Activated naive CD4-positive, alpha-beta T cell (primary cell): Measurements from ENCODE around the gene APOB.

ENCODE experiments used
- DNase-seq, 4 experiments: peaks; one replicate each; lab custom pipeline; 2025; lab: John Stamatoyannopoulos, UW

The APOB gene

DNA sequence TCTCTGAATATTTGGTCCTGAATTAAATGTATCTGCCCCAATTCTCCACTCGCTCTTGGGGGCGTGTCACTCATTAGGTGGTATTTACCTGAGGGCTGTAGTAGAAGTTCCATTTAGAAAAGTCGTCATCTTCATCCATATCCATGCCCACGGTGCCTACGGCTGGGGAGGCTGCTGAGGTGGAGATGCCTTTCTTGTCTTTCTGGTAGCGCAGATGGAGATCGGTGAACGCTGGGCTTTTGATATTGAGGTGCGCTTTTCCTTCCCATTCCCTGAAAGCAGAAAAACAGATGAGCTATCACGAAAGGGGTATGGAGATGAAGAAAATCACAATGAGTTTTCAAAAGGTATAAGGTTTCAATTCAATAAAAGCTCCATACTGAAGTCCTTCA is 39.7 kb downstream of the APOB start:
- no peak for DNase-seq

DNA sequence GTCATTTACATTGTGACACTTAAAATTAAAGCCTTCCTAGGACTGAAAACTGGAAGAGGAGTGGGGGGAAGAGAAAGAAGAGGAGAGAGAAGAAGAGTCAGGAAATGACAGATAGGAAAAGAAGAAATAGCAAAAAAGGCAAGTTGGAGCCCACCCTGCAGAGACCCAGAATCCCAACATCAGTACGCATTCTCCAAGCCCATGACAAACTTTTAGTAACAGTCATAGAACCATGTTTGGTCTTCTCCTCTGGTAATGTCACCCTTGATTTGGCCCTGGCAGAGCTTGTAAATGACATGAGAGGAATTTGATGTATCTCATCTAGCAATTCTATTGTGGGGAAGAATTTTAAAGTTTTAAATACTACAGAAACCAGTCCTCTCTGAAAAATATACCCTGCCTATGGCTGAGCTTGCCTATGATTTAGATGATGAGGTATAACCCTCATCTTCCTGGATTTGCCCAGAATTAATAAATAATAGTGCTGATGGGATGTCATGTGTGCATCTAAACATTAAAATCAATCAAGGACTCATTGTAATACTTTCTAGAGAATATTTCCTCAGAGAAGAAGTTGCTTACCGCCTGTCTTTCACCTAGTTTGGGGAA is 40.2 kb downstream of the APOB start:
- no peak for DNase-seq

GRCh38 chr2:21002814-21003192 is 41.1 kb downstream of the APOB start:
- DNase-seq, result no peak

- DNase-seq, result no peak
These were observed 41.7 kb downstream of the APOB start for GRCh38 chr2:21001988-21002813.

DNA sequence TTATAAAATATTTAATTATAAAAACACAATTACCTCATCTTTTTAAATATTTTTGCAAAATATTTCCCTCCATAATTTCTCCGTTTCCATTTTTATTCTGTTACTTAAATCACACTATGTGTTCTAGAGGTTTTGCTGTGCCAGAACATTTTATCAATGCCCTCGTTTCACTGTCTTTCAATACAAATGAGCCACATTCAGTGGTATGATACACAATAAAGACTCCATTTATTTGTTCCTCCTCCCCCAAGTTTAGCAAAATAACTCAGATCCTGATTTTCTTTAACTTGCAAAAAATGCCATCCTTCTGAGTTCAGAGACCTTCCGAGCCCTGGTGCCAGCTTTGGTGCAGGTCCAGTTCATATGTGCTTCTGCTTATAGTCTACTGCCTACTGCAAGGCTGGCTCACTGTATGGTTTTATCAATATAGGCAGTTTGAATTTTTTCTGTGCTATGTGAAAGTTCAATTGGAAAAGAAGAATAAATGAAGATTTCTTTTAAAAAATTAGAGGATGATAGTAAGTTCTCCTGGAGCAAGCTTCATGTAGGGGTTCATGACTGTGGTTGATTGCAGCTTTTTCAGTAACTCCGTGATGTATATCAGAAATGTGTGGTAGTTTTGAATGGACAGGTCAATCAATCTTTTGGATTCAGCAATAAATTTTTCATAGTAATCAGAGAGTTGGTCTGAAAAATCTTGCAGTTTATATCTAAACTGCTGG is 42.5 kb downstream of the APOB start:
- no peak for DNase-seq

- DNase-seq, result no peak
These were observed 43.8 kb downstream of the APOB start for GRCh38 chr2:20999906-21000645.

- DNase-seq, result no peak
These were observed 44.6 kb downstream of the APOB start for GRCh38 chr2:20998972-20999905.

GRCh38 chr2:20997953-20998722 is 45.7 kb downstream of the APOB start:
- DNase-seq, result no peak

DNA sequence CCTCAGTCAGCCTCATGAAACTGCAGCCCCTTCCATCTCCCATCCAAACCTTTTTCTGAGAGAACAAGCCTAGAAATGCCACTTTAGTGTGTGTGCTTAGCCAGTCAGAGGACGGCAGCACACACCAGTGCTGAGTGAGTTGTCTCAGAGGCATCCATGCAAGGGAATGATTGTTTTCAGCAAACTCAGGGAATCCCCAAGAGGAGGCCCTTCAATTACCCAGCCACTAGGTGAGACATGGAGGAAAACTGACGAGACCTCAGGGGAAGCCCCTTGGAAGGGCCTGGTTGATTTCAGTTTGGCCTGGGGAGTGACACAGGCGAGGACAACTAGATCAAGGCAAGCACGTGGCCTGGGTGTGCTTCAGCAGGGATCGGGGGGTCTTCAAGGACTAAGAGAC is 49.7 kb downstream of the APOB start:
- DNase-seq, result no peak

DNA sequence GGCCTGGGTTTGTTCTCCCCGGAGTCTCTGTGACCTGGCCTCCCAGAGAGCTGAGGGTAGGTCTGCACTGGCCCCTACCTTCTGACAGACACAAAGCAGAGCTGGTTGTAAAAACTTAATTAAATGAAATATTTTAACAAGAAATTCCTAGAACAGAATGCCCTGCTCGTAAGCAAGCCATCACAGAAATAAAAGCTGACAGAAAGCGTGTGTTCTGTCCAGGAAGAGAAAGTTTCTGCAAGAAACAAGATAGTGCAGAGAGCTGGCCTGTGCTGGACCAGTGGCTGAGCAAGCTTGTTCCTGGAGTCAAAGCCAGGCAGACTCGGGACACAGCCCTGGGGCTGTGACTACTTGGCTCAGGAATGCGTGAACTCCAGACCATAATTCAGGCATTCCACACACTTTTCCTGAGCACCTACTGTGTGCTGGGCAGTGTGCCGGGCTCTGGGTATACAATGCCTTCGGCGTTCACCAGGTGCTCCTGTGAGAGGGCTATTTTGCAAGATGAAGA is 51.6 kb downstream of the APOB start:
- no peak for DNase-seq

DNA sequence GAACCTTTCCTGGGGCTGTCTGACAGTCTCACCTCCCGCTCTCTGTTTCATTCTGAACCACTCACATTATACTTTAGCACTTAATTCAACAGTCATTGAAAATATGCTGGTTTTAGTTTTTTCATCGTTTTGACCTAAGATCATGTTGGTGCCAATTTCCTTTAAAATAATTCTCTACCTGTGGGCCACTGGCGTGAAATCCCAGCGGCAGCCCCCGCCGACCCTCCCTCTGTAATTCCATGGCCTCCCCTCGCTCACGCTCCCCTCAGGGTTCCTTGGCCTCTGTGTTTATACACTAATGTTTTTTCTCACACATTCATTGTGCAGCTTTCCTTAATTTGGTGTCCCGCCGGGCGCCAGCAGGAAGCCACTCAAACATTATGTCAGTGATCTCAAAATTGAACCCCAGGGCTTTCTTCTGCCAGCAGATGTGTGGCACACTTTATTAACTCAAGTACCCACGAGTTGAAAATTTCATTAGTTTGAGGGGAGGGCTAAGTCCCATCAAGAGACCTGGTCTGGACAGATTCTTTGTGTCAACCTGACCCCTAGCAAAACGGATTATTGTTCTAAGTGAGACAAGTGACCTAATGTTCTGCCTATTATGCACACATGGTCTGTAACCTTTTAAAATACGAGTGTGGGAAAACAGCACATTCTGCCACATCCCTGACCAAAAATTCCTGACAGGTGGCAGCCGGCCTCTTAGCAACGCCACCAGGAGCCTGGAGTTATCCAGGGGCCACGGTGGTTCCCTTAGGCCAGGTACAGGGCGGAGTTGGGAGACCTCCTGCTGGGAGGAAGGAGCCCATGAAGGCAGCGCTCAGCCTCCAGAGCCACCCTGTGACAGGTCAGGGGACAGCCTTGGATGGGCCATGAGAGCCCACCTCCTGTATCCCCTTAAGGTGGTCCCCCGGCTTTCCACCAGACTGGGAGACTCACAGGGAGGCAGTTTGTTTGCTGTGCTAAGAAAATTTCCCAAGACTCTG is 53.1 kb downstream of the APOB start:
- no peak for DNase-seq

- no peak for DNase-seq
These were observed 54.5 kb downstream of the APOB start for GRCh38 chr2:20989404-20989803.

DNA sequence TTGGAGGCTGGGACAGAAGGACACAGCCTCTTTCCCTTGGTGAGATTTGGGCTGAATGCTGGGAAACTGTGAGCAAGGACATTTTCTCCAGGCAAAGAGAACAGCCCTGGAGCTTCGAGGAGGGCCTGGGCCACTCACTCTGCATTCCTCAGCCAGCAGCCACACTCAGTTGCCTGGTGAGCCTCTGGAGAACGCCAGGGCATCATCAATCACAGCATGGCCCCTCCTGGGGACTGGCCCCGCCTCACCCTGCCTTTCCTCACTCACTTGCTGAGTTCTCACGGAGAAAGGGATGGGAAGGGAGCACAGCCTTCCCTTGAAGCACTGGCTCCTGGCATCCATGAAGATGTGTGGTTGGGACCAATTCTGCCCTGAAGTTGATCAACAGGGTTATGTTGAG is 55.0 kb downstream of the APOB start:
- no peak for DNase-seq

- DNase-seq, result no peak
These were observed 57.6 kb downstream of the APOB start for GRCh38 chr2:20986024-20986939.

DNA sequence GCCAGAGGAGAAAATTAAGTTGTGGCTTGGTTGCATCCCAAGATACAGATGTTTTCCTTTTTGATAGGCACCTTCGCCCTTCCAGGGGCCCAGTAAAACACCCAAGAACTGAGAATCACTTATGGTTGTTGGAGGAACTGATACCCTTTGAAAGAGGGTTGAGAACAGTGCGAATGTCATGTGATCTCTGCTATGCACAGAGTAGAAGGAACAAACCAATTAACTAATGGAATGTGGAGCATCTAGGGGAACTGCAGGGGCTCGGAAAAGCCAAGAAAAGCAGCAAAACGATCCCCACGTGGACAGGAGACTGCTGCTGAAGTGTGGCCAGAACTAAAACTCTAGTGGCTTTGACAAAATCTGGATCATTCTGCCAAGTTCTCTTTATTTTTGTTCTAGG is 58.8 kb downstream of the APOB start:
- DNase-seq, result no peak

GRCh38 chr2:20984408-20984807 is 59.5 kb downstream of the APOB start:
- DNase-seq, result no peak

DNA sequence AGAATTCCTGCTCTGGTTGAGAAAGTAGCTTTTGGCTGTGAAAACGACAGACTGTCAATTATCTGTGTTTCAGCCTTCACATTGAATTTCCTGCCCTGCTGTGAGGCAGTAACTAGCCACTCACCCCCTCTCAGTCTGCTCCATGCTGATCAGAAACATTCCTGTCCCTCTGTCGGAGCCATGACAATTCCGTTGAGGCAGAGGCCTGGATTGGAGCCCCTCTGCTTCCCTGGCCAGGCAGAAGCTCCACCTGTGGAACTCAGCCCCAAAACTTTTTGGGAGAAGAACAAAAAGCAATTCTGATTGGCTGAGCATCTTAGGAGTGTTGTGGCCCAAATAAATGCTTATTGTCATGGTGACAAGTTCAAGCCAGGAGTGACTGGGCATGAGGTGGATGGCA is 60.0 kb downstream of the APOB start:
- no peak for DNase-seq

- DNase-seq, result no peak
These were observed 61.0 kb downstream of the APOB start for GRCh38 chr2:20982861-20983260.
